H1 (cell line): ENCODE data around the gene BOLA3. TPM values are rescaled to one million over a fixed set of nuclear protein-coding genes. Genes with fewer than 3 reads are reported as not detected.

Experiments
- CTCF ChIA-PET: fragments of 300-600 bp; sonication (Branson Sonifier 250); formaldehyde crosslinking; loops from one replicate; lab custom pipeline; 2021; ENCODE audit not compliant: partially characterized antibody; lab: Charles Lee
- POLR2A ChIA-PET: fragments of 300-600 bp; sonication (Branson Sonifier 250); formaldehyde crosslinking; loops from one replicate; lab custom pipeline; 2021; ENCODE audit warnings: inconsistent platforms; ENCODE audit not compliant: partially characterized antibody; lab: Charles Lee
- DNase-seq, 2 experiments: peaks; one replicate each; pipeline versions ENCODE4 v3.0.0 to v3.0.0-alpha.2; 2010 to 2022; ENCODE audit warnings: low spot score in 2 of 2, low read depth in 1 of 2, mixed read lengths in 1 of 2
- FAIRE-seq: peaks from 2 replicates; lab custom pipeline; 2011; peaks lifted over from hg19 to GRCh38; lab: Jason Lieb, UNC
- H2AFZ ChIP-seq: 2 replicates; pipeline ENCODE4 v1.8.1; 2012; ENCODE audit warnings: low read length, inconsistent platforms
- H2AK5ac ChIP-seq: 2 replicates; pipeline ENCODE4 v1.6.1; 2013; ENCODE audit warnings: low read depth, low read length
- H2BK120ac ChIP-seq: replicated peaks from 2 replicates; pipeline ENCODE3; 2013; ENCODE audit warnings: low read depth, low read length, inconsistent platforms
- H2BK12ac ChIP-seq: 2 replicates; pipeline ENCODE4 v1.6.1; 2013; ENCODE audit warnings: low read depth, low read length
- H2BK15ac ChIP-seq: 2 replicates; pipeline ENCODE4 v1.6.1; 2013; ENCODE audit warnings: low read length
- H2BK20ac ChIP-seq: 2 replicates; pipeline ENCODE4 v1.6.1; 2013; ENCODE audit warnings: low read length
- H2BK5ac ChIP-seq: 2 replicates; pipeline ENCODE4 v1.6.1; 2013; ENCODE audit warnings: low read depth, low read length
- H3K14ac ChIP-seq: 2 replicates; pipeline ENCODE4 v1.6.1; 2013; ENCODE audit warnings: inconsistent platforms; ENCODE audit not compliant: insufficient read length
- H3K18ac ChIP-seq: 2 replicates; pipeline ENCODE4 v1.6.1; 2013; ENCODE audit warnings: low read length; ENCODE audit errors: extremely low read depth
- H3K23ac ChIP-seq: 2 replicates; pipeline ENCODE4 v1.6.1; 2013; ENCODE audit warnings: inconsistent platforms; ENCODE audit not compliant: insufficient read length
- H3K23me2 ChIP-seq: 2 replicates; pipeline ENCODE4 v1.6.1; 2013; ENCODE audit warnings: low read depth, low read length
- H3K27ac ChIP-seq: 2 replicates; pipeline ENCODE4 v1.6.1; 2011; ENCODE audit warnings: low read depth, low read length, inconsistent platforms
- H3K27me3 ChIP-seq, 4 experiments: replicated peaks in 1 of 4; 1 replicate in 1 of 4; 2 replicates in 3 of 4; pipeline versions ENCODE4 v1.6.1 to v1.8.1; 2011 to 2013; ENCODE audit warnings: low read length in 3 of 4, mild to moderate bottlenecking in 3 of 4, inconsistent platforms in 2 of 4, mixed read lengths in 2 of 4, moderate library complexity in 1 of 4; ENCODE audit not compliant: control insufficient read depth in 3 of 4, insufficient read depth in 3 of 4; ENCODE audit errors: extremely low read depth in 1 of 4
- H3K36me3 ChIP-seq, 4 experiments: 2 replicates each; pipeline versions ENCODE4 v1.6.1 to v1.8.1; 2011 to 2013; ENCODE audit warnings: mild to moderate bottlenecking in 4 of 4, low read length in 3 of 4, moderate library complexity in 2 of 4, control low read depth in 1 of 4, inconsistent platforms in 1 of 4; ENCODE audit not compliant: insufficient read depth in 4 of 4, control insufficient read depth in 2 of 4
- H3K4ac ChIP-seq: replicated peaks from 2 replicates; pipeline ENCODE3; 2013; ENCODE audit warnings: low read length, low read depth, mixed read lengths, inconsistent platforms; ENCODE audit not compliant: insufficient read length
- H3K4me1 ChIP-seq, 4 experiments: replicated peaks in 1 of 4; 1 replicate in 1 of 4; 2 replicates in 3 of 4; pipeline versions ENCODE4 v1.6.1 to v1.8.1; 2011 to 2013; ENCODE audit warnings: low read length in 3 of 4, inconsistent platforms in 2 of 4, mixed read lengths in 1 of 4; ENCODE audit not compliant: insufficient read depth in 4 of 4, control insufficient read depth in 3 of 4
- H3K4me2 ChIP-seq, 2 experiments: 2 replicates each; pipeline versions ENCODE4 v1.6.1 to v1.8.1; 2011 to 2013; ENCODE audit warnings: low read depth in 2 of 2, low read length in 2 of 2, control low read depth in 1 of 2, inconsistent platforms in 1 of 2, mild to moderate bottlenecking in 1 of 2; ENCODE audit not compliant: insufficient read depth in 1 of 2
- H3K4me3 ChIP-seq, 4 experiments: fragments of 200-600, 300-600 bp in 1 of 4; sonication (generic), shearing (Covaris generic), sonication (Bioruptor Twin) in 1 of 4; 2 replicates each; pipeline versions ENCODE4 v1.5.1 to v1.8.1; 2011 to 2016; ENCODE audit warnings: low read length in 4 of 4, low read depth in 3 of 4, control low read depth in 2 of 4, inconsistent platforms in 2 of 4, mild to moderate bottlenecking in 2 of 4, mixed read lengths in 1 of 4, moderate library complexity in 1 of 4; ENCODE audit not compliant: insufficient read depth in 2 of 4; ENCODE audit errors: extremely low read depth in 1 of 4
- H3K56ac ChIP-seq: replicated peaks from 2 replicates; pipeline ENCODE3; 2013; ENCODE audit warnings: low read depth, mild to moderate bottlenecking, mixed read lengths, low read length, inconsistent platforms; ENCODE audit not compliant: insufficient read length
- H3K79me1 ChIP-seq: 2 replicates; pipeline ENCODE4 v1.6.1; 2013; ENCODE audit warnings: low read depth, low read length, control low read depth
- H3K79me2 ChIP-seq, 2 experiments: 2 replicates each; pipeline versions ENCODE4 v1.6.1 to v1.8.1; 2012 to 2013; ENCODE audit warnings: low read length in 2 of 2, mild to moderate bottlenecking in 2 of 2, inconsistent platforms in 1 of 2; ENCODE audit not compliant: insufficient read depth in 2 of 2, control insufficient read depth in 1 of 2
- H3K9ac ChIP-seq, 4 experiments: replicated peaks in 1 of 4; 1 replicate in 1 of 4; 2 replicates in 3 of 4; pipeline versions ENCODE4 v1.6.1 to v1.8.1; 2011 to 2013; ENCODE audit warnings: low read depth in 3 of 4, low read length in 3 of 4, control low read depth in 2 of 4, mild to moderate bottlenecking in 2 of 4, moderate library complexity in 2 of 4, inconsistent platforms in 1 of 4; ENCODE audit errors: extremely low read depth in 1 of 4
- H3K9me3 ChIP-seq, 2 experiments: 2 replicates each; pipeline versions ENCODE4 v1.6.1 to v1.8.1; 2012 to 2013; ENCODE audit warnings: mild to moderate bottlenecking in 2 of 2, moderate library complexity in 2 of 2, control low read depth in 1 of 2, inconsistent platforms in 1 of 2, low read depth in 1 of 2, low read length in 1 of 2, mixed read lengths in 1 of 2; ENCODE audit not compliant: insufficient read depth in 2 of 2
- H4K20me1 ChIP-seq, 2 experiments: replicated peaks in 1 of 2; 2 replicates each; pipeline versions ENCODE3 to v1.8.1; 2011 to 2013; ENCODE audit warnings: inconsistent platforms in 2 of 2, low read length in 2 of 2, mild to moderate bottlenecking in 1 of 2; ENCODE audit not compliant: insufficient read depth in 2 of 2, control insufficient read depth in 1 of 2
- H4K5ac ChIP-seq: 2 replicates; pipeline ENCODE4 v1.6.1; 2013; ENCODE audit warnings: low read length, low read depth, mixed read lengths, inconsistent platforms; ENCODE audit not compliant: insufficient read length
- H4K8ac ChIP-seq: 2 replicates; pipeline ENCODE4 v1.8.0; 2013; ENCODE audit warnings: mild to moderate bottlenecking, moderate library complexity, low read length, inconsistent platforms; ENCODE audit not compliant: insufficient read depth; ENCODE audit errors: extremely low read depth
- H4K91ac ChIP-seq: replicated peaks from 2 replicates; pipeline ENCODE3; 2013; ENCODE audit warnings: low read length, mixed read lengths, inconsistent platforms; ENCODE audit not compliant: insufficient read length
- CEBPB ChIP-seq: IDR thresholded peaks from 2 replicates; pipeline ENCODE4 v1.6.1; 2012; ENCODE audit warnings: low read depth, low read length
- CHD1 ChIP-seq: IDR thresholded peaks from 2 replicates; pipeline ENCODE4 v1.6.1; 2012; ENCODE audit warnings: low read depth, low read length, improper control_type of control experiment
- GABPA ChIP-seq: IDR thresholded peaks from 2 replicates; pipeline ENCODE4 v1.6.1; 2011; ENCODE audit warnings: mild to moderate bottlenecking, low read length, moderate library complexity, borderline replicate concordance; ENCODE audit not compliant: insufficient read depth
- GTF2F1 ChIP-seq: IDR thresholded peaks from 2 replicates; pipeline ENCODE4 v1.6.1; 2012; ENCODE audit warnings: low read depth, low read length, improper control_type of control experiment, borderline replicate concordance
- JUN ChIP-seq: IDR thresholded peaks from 2 replicates; pipeline ENCODE4 v1.6.1; 2011; ENCODE audit warnings: low read depth, mild to moderate bottlenecking, improper control_type of control experiment, low read length
- NRF1 ChIP-seq: IDR thresholded peaks from 2 replicates; pipeline ENCODE4 v1.6.1; 2011; ENCODE audit warnings: mild to moderate bottlenecking, low read depth, low read length, improper control_type of control experiment
- POLR2AphosphoS5 ChIP-seq: IDR thresholded peaks from 2 replicates; pipeline ENCODE4 v1.6.1; 2011; ENCODE audit warnings: low read depth, low read length
- RNF2 ChIP-seq: fragments of 200-900, 300-1000 bp; sonication (generic); IDR thresholded peaks from 2 replicates; pipeline ENCODE4 v1.7.1; 2016; ENCODE audit warnings: borderline replicate concordance, low read depth, mild to moderate bottlenecking, antibody characterized with exemption, low read length; ENCODE audit not compliant: poor library complexity, severe bottlenecking; ENCODE audit errors: missing control alignments
- SP4 ChIP-seq: IDR thresholded peaks from 2 replicates; pipeline ENCODE4 v1.6.1; 2012; ENCODE audit warnings: low read length, inconsistent platforms
- SRF ChIP-seq: IDR thresholded peaks from 2 replicates; pipeline ENCODE4 v1.6.1; 2011; ENCODE audit warnings: mild to moderate bottlenecking, low read depth, low read length, moderate library complexity
- SUZ12 ChIP-seq: fragments of 200-600 bp; sonication (generic); IDR thresholded peaks from 2 replicates; pipeline ENCODE4 v1.6.1; 2012; ENCODE audit warnings: mild to moderate bottlenecking, inconsistent platforms, low read length, moderate library complexity, mixed read lengths
- WGBS, 2 experiments: shearing (Covaris generic) in 1 of 2; methylation state at CpG; one replicate each; pipeline versions ENCODE4 v1.1.6 to v1.1.7; 2013 to 2015; ENCODE audit warnings: low lambda C conversion rate in 2 of 2, mixed read lengths in 2 of 2, inconsistent platforms in 1 of 2, low coverage in 1 of 2, missing lambda C conversion rate in 1 of 2; ENCODE audit not compliant: insufficient replicate concordance in 2 of 2, insufficient coverage in 1 of 2, insufficient read length in 1 of 2; ENCODE audit errors: extremely low coverage in 1 of 2, missing lambda C conversion rate in 1 of 2; 5-methylcytosine and 5-hydroxymethylcytosine counted together
- polyA plus RNA-seq, 7 experiments: library from polyadenylated mRNA; depleted of rRNA in 3 of 7; stranded (reverse) in 5 of 7; unstranded in 2 of 7; fragments of >200 nt in 5 of 7; fragments of 200-250 nt in 2 of 7; gene quantifications; 1 replicate in 5 of 7; 2 replicates in 1 of 7; 4 replicates in 1 of 7; pipeline versions ENCODE4 v1.2.1 to v1.2.3, GENCODE V29; 2011 to 2013; ENCODE audit warnings: missing spikeins in 2 of 7, mixed read lengths in 2 of 7
- total RNA-seq: library from RNA; stranded (reverse); fragmentation: NEBNext Ultra II Directional; extraction: Animal tissue kit (Norgen Biotek cat#: 25700); gene quantifications from 2 replicates; pipeline ENCODE4 v1.2.1, GENCODE V29; 2021

BOLA3 gene
- total and polyA plus RNA-seq, 2 of the 8 experiments (the other 6 are each of a cell fraction or from before 2014, with no cell fraction given): 46.1 to 67.3 TPM

DNA sequence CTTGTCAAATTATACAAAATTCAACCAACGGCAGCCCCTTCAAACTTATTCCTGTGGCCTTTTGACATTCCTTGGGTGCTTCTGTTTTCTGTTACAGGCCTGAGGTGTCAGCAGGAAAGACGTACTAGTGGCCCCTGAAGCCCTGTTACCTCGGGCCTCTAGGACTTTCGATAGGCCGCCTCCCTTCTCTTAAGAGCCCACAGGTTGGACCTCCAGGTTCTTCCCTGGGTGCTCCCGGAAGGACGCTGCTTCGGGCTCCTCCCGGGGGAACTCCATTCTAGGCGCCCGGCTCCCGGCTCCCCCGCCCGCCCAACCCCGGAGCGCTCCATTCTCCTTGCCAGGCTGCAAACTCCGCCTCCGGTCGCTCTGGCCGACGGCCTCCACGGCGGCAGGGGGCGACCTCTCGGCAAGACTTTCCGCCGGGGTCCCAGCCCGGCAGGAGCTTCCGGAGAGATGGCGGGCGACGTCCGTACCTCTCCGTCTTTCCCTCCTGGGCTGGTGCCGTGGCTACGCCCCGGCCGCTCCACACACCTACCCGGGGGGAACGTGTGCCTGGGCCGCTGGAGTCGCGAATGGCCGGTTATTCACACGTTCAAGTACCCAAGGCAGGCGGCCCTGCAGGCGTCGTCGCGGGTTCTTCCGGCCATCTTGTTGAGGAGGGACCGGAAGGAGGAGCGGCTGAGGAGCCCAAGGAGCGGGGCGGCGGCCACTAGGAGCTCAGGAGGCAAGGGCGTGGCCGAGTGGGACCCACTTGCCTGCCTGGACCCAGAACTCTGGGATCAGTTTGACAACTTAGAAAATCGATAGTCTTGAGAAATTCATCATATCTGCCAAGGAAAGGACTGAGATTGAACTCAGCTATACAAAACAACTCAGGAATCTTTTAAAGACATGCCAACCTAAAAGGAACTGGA is 27.5 kb downstream of the BOLA3 start:
- H3K4me3 ChIP-seq: peak overlapping the region; percentile 62 to 80 (median 70)
- ChIA-PET CTCF (interaction anchor here (0.6 to 2.7 kb wide), 10 partner anchors 9 to 183 kb away, joined by 3 to 19 read pairs (median 4); partner anchors contain the start of gene BOLA3), POLR2A (interaction anchor here (0.7 to 2.0 kb wide), 21 partner anchors 9 to 271 kb away, joined by 3 to 10 read pairs (median 4); partner anchors contain the start of genes BOLA3 and MOB1A)
- H3K18ac ChIP-seq: peak overlapping the region; percentile 63; the same call in 1 of the 2 replicates
- 42% methylated on average over 35 of the region's 59 CpGs; no CpG with 5 or more reads in 1 of the 2 experiments for WGBS, 2 experiments
- H4K5ac ChIP-seq: peak overlapping the region; percentile 81
- no peak overlapping the region for H3K23ac ChIP-seq
- no peak overlapping the region for H3K14ac ChIP-seq
- H2AK5ac ChIP-seq: no peak overlapping the region
- H3K9me3 ChIP-seq: peaks cover 10 to 27% of the 10 kb centered on the region in 2 experiments; a peak in 3 of 4 replicates
- peak overlapping the region; percentile 47 for H3K56ac ChIP-seq
- H3K4me1 ChIP-seq: no peaks in the 10 kb centered on the region
- H2AFZ ChIP-seq: peak overlapping the region; percentile 90; the same call in 1 of the 2 replicates
- no peak overlapping the region for H2BK20ac ChIP-seq
- H3K9ac ChIP-seq: peak overlapping the region; percentile 70 to 85 (median 76)
- H2BK15ac ChIP-seq: no peak overlapping the region
- peak overlapping the region; percentile 89; the same call in 1 of the 2 replicates for H2BK5ac ChIP-seq
- H3K36me3 ChIP-seq: no peaks in the 10 kb centered on the region
- peak overlapping the region; percentile 43 to 64; a peak in 3 of 4 replicates for H3K4me2 ChIP-seq
- H4K8ac ChIP-seq: peak overlapping the region; percentile 100
- DNase-seq (peak; percentile 54 to 82), FAIRE-seq (no peak)
- H4K20me1 ChIP-seq: no peaks in the 10 kb centered on the region
- H3K79me1 ChIP-seq: no peaks in the 10 kb centered on the region
- no peaks in the 10 kb centered on the region; the same call in none of the 2 replicates for H3K23me2 ChIP-seq
- no peaks in the 10 kb centered on the region for H3K79me2 ChIP-seq
- no peak overlapping the region for H2BK12ac ChIP-seq
- H3K4ac ChIP-seq: no peak overlapping the region
- peak overlapping the region; percentile 88 for H3K27ac ChIP-seq
- H3K27me3 ChIP-seq: peaks cover 0 to 7% (median 0%) of the 10 kb centered on the region in 4 experiments; a peak in 2 of 7 replicates
- H2BK120ac ChIP-seq: no peak overlapping the region
- peak overlapping the region; percentile 92 for H4K91ac ChIP-seq
- TF ChIP-seq JUN: no peak
- TF ChIP-seq POLR2AphosphoS5: peak; percentile 35; the same call in 1 of the 2 replicates
- no peak for TF ChIP-seq CHD1
- no peak for TF ChIP-seq SP4
- TF ChIP-seq GABPA: peak; percentile 39; the same call in 1 of the 2 replicates
- no peak for TF ChIP-seq NRF1
- TF ChIP-seq SUZ12: no peak
- no peak for TF ChIP-seq RNF2
- no peak for TF ChIP-seq SRF
- no peak; the same call in 1 of the 2 replicates for TF ChIP-seq GTF2F1
- no peak for TF ChIP-seq CEBPB
